RWPE1 (cell line): Measurements from ENCODE around the gene ARID1B.

Source experiments
- CTCF ChIA-PET: fragments of 350-600 bp; sonication (Branson Sonifier 250); formaldehyde crosslinking; extraction: SDS; loops from one replicate; lab custom pipeline; 2021; lab: Yijun Ruan, JAX
- POLR2A ChIA-PET: fragments of 400-600 bp; formaldehyde crosslinking; extraction: SDS; loops from one replicate; lab custom pipeline; 2020; ENCODE audit warnings: antibody characterized with exemption; ENCODE audit not compliant: low non-redundant PET; lab: Yijun Ruan, JAX
- DNase-seq: peaks from one replicate; pipeline ENCODE4 v3.0.0; 2012; ENCODE audit warnings: low spot score
- H3K27ac ChIP-seq: fragments of 450-650 bp; 2 replicates; pipeline ENCODE4 v1.5.1; 2017
- TF ChIP-seq, protein P1 (sequence below): fragments of 450-650 bp; conservative IDR thresholded peaks from 2 replicates; pipeline ENCODE4 v1.5.1; 2017; ENCODE audit warnings: low read depth, mild to moderate bottlenecking

Gene ARID1B

DNA sequence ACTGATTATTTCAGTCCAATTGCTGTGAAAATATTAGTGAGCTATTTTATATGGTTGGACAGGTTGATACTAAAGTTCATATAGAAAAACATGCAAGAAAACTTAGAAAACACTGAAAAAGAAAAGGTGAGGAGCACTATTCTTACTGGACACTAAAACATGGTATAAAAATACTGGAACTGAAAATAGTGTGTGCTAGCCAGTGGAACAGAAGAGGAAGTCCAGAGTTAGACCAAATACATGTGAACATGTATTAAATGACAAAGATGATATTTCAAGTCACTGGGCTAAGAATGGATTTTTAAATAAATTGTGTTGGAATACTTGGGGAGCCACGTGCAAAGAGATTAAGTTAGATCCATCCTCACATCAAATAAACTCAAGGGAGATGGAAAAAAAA is 327.6 kb downstream of the ARID1B start:
- DNase-seq, result no peak
- TF ChIP-seq, protein P1, sequence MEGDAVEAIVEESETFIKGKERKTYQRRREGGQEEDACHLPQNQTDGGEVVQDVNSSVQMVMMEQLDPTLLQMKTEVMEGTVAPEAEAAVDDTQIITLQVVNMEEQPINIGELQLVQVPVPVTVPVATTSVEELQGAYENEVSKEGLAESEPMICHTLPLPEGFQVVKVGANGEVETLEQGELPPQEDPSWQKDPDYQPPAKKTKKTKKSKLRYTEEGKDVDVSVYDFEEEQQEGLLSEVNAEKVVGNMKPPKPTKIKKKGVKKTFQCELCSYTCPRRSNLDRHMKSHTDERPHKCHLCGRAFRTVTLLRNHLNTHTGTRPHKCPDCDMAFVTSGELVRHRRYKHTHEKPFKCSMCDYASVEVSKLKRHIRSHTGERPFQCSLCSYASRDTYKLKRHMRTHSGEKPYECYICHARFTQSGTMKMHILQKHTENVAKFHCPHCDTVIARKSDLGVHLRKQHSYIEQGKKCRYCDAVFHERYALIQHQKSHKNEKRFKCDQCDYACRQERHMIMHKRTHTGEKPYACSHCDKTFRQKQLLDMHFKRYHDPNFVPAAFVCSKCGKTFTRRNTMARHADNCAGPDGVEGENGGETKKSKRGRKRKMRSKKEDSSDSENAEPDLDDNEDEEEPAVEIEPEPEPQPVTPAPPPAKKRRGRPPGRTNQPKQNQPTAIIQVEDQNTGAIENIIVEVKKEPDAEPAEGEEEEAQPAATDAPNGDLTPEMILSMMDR, result no peak
- no peak overlapping the region for H3K27ac ChIP-seq
- ChIA-PET POLR2A (no interaction called here), CTCF (interaction anchor here (0.6 kb wide), 1 partner anchor 1959 kb away, joined by 3 read pairs; no protein-coding TSS in a partner anchor)

DNA sequence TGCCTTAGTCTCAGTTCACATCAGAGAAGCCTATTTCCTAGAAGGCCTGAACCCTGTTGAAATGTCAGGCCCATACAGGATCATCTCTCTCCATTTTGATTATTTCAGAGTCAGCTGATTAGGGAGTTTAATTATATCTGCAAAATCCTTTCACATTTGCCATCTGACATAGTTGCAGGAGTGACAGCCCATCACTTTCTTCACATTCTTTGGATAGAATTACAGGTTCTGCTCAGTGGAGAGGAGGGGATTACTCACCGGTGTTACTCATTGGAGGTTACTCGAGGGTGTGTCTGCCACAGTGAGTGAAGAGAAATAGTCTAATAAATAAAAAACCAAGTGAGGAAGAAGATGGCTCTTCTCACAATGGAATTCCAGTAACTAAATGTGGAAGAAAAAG is 329.3 kb downstream of the ARID1B start:
- ChIA-PET CTCF (interaction anchor here (0.6 to 1.4 kb wide), 2 partner anchors 47 to 77 kb away, joined by 3 to 4 read pairs; no protein-coding TSS in a partner anchor), POLR2A (no interaction called here)
- DNase-seq, result peak; percentile 89
- TF ChIP-seq, protein P1, result no peak
- H3K27ac ChIP-seq, result peak overlapping the region; percentile 69

DNA sequence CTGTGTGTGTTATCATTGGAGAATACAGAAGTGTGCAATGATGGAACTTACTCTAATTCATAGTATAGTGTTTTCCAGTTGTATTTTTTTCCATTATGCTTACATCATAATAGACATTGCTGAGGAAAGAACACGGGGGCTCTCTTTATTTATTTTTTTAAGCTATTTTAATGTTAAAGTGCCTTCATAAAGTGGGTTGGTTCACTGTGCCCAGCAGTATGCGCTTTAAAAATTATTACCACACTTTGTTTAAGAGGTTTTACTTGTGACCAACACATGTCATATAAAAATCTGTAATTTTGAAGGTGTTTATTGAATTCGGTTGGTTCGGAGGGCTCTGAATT is 330.4 kb downstream of the ARID1B start:
- TF ChIP-seq, protein P1, result no peak
- CTCF ChIA-PET, result interaction anchor here (0.5 kb wide), 1 partner anchor 11 kb away, joined by 3 read pairs; no protein-coding TSS in a partner anchor
- POLR2A ChIA-PET, result no interaction called here
- H3K27ac ChIP-seq, result no peak overlapping the region
- no peak for DNase-seq

DNA sequence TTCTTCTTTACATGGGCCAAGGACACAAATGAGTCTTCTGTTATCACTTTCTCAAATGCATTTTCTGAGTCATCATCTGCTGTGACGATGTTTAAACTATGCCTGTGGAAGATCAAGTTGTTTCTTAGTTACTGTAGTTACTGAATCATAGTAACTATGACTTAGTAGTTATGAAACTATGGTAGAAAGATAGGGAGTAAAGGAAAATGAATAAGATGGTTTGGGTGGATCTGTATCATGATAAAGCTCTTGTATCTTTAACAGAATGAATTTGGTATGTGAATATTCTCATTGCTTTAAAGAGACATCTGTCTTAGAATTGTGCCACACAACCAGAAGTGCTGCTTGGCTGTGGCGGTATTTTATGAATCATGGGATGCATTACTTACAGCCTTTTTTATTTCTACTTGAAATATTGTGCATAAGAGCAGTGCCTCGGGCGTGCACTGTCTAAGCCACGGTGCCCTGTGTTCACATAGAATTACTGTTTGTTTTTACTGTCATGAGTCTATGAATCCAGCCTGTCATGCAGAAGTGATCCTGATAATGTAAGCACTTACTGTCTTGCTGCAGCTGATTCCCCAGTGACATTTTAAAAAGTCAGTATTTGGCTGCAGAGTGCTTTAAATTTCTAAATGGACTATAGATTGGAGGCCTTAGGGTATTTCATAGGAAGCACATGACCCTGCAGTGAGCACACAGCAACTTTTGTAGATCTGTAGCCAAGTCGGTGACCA is 330.9 kb downstream of the ARID1B start:
- CTCF ChIA-PET, result interaction anchor here (0.5 kb wide), 1 partner anchor 12 kb away, joined by 3 read pairs; no protein-coding TSS in a partner anchor
- H3K27ac ChIP-seq, result no peak overlapping the region

DNA sequence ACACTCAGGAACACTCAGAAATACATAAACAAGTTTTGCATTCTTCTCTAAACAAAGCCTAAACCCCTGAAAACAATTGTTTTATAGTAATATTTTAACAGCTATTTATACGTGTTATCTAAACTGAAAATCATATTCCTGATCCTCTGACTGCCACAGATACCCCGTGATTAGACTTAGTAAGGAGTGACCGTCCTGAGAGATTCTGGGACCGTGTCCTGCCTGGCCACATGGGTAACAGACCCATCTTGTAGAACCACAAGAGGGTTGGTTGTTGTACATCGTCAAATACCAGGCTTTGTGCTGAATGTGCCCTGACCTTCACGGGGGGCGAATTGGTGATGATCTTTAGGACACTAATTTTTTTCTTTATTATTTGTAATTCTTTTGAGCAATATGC is 331.7 kb downstream of the ARID1B start:
- CTCF ChIA-PET, result interaction anchor here (0.7 kb wide), 1 partner anchor 1058 kb away, joined by 4 read pairs; no protein-coding TSS in a partner anchor
- TF ChIP-seq, protein P1, result no peak
- H3K27ac ChIP-seq, result no peak overlapping the region
- no peak for DNase-seq
- POLR2A ChIA-PET, result no interaction called here

More for the DNA sequence above, 330.9 kb downstream of the ARID1B start:
- TF ChIP-seq, protein P1, result no peak
- peak; percentile 73 for DNase-seq
- POLR2A ChIA-PET, result no interaction called here

DNA sequence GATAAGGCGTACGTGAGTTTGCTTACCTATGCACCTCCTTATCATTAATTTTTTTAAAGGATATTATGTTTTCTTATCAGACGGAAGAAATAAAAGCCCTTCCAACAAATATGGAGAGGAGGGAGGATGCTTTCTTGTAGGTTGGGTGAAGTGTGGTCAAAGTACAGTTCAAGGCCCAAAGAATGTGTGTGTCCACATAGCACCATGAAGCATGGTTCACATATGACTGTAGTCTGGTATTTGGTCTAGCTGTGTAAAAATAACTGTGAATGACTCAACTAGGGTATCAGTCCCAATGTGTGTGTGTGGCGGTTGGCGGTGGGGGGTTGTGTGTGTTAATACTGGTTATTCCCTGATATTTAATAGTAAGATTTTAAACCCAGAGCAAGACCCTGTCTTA is 333.4 kb downstream of the ARID1B start:
- ChIA-PET POLR2A (no interaction called here), CTCF (no interaction called here)
- TF ChIP-seq, protein P1, result no peak

More for the DNA sequence above, 333.4 kb downstream of the ARID1B start:
- no peak for DNase-seq
- no peak overlapping the region for H3K27ac ChIP-seq
